Esophagus muscularis mucosa (tissue), 4 donors: Measurements from ENCODE around the gene METAP2. TPM values are rescaled to one million over a fixed set of nuclear protein-coding genes. Genes with fewer than 3 reads are reported as not detected.

Experiments
- DNase-seq: peaks from one replicate; pipeline ENCODE4 v3.0.0-alpha.2; 2017; ENCODE audit errors: extremely low spot score
- H3K27ac ChIP-seq, 4 donors: fragments of 200-600 bp; sonication (generic); replicated peaks in 1 of 4; 1 replicate in 3 of 4; 2 replicates in 1 of 4; pipeline ENCODE4 v1.5.1; 2016 to 2019; ENCODE audit warnings: mild to moderate bottlenecking in 1 of 4
- H3K27me3 ChIP-seq, 4 donors: fragments of 200-600 bp; sonication (generic); one replicate each; pipeline versions ENCODE4 v1.5.1 to v1.6.0; 2016 to 2019
- H3K36me3 ChIP-seq, 4 donors: fragments of 200-600 bp; sonication (generic); one replicate each; pipeline ENCODE4 v1.5.1; 2016 to 2019
- H3K4me1 ChIP-seq, 4 donors: fragments of 200-600 bp; sonication (generic); one replicate each; pipeline ENCODE4 v1.5.1; 2016 to 2019
- H3K4me3 ChIP-seq, 4 donors: fragments of 200-600 bp; sonication (generic); 1 replicate in 2 of 4; 2 replicates in 2 of 4; pipeline ENCODE4 v1.5.1; 2016 to 2019; ENCODE audit warnings: mild to moderate bottlenecking in 4 of 4, moderate library complexity in 1 of 4
- H3K9me3 ChIP-seq, 4 donors: fragments of 200-600 bp; sonication (generic); 1 replicate in 3 of 4; 2 replicates in 1 of 4; pipeline ENCODE4 v1.5.1; 2016 to 2019
- EP300 ChIP-seq: sonication (generic); formaldehyde crosslinking; IDR thresholded peaks from one replicate; pipeline ENCODE4 v1.6.1; 2017; ENCODE audit warnings: antibody characterized with exemption
- POLR2A ChIP-seq: fragments of 450-650 bp; IDR thresholded peaks from one replicate; pipeline ENCODE4 v1.6.1; 2017; ENCODE audit warnings: antibody characterized with exemption, moderate library complexity, mild to moderate bottlenecking, low read depth
- POLR2AphosphoS5 ChIP-seq, 2 donors: sonication (generic); formaldehyde crosslinking; IDR thresholded peaks; one replicate each; pipeline ENCODE4 v1.6.1; 2017; ENCODE audit warnings: antibody characterized with exemption in 2 of 2
- WGBS: methylation state at CpG from one replicate; pipeline ENCODE4 v1.1.5; 2018; 5-methylcytosine and 5-hydroxymethylcytosine counted together
- intact Hi-C: fragments of 100-400 bp; cut with DNase I; formaldehyde crosslinking; loops from one replicate; pipeline ENCODE4 v1.15.1; 2023
- total RNA-seq, 4 donors: library from RNA; depleted of rRNA; stranded (reverse); fragments of >200 nt; gene quantifications; one replicate each; pipeline versions ENCODE4 v1.1.0 to v1.2.1, GENCODE V29; 2016
- TF ChIP-seq, protein P1 (sequence below), 3 experiments: fragments of 200-600 bp in 2 of 3; fragments of 450-650 bp in 1 of 3; sonication (generic) in 2 of 3; IDR thresholded peaks; one replicate each; pipeline ENCODE4 v1.5.1; 2017 to 2019; ENCODE audit warnings: antibody characterized with exemption in 3 of 3, mild to moderate bottlenecking in 2 of 3, moderate library complexity in 1 of 3

Gene METAP2
- total RNA-seq, 4 donors from 2014 or later, result 52.6 to 76.2 (median 69.7) TPM

DNA sequence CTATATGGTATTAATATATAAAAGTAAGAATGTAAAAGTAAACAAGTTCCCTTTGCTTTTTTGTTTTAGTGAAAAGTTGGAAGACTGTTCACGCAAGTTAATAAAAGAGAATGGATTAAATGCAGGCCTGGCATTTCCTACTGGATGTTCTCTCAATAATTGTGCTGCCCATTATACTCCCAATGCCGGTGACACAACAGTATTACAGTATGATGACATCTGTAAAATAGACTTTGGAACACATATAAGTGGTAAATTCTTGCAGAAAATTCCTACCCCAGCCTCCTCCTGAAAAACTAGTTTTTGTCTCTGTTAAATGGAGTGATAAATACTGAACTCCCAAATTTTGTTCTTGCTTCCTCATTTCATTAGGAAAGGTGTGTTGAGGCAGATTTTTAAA lies 20.9 kb downstream of the METAP2 start:
- peaks cover 28 to 87% (median 65%) of the 10 kb centered on the region in 4 donors for H3K36me3 ChIP-seq
- 96% methylated on average over 2 of the region's 2 CpGs for WGBS
- H3K27me3 ChIP-seq, result no peaks in the 10 kb centered on the region
- TF ChIP-seq, protein P1, sequence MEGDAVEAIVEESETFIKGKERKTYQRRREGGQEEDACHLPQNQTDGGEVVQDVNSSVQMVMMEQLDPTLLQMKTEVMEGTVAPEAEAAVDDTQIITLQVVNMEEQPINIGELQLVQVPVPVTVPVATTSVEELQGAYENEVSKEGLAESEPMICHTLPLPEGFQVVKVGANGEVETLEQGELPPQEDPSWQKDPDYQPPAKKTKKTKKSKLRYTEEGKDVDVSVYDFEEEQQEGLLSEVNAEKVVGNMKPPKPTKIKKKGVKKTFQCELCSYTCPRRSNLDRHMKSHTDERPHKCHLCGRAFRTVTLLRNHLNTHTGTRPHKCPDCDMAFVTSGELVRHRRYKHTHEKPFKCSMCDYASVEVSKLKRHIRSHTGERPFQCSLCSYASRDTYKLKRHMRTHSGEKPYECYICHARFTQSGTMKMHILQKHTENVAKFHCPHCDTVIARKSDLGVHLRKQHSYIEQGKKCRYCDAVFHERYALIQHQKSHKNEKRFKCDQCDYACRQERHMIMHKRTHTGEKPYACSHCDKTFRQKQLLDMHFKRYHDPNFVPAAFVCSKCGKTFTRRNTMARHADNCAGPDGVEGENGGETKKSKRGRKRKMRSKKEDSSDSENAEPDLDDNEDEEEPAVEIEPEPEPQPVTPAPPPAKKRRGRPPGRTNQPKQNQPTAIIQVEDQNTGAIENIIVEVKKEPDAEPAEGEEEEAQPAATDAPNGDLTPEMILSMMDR (IDR thresholded peaks at IDR 0.05), result no peak
- TF ChIP-seq POLR2AphosphoS5 (IDR thresholded peaks at IDR 0.05) (no peak), EP300 (no peak), POLR2A (no peak)
- no peak for DNase-seq
- no peak overlapping the region for H3K27ac ChIP-seq
- intact Hi-C loops, result no loop called here
- H3K4me3 ChIP-seq, result no peak overlapping the region
- no peaks in the 10 kb centered on the region for H3K4me1 ChIP-seq
- H3K9me3 ChIP-seq, result no peaks in the 10 kb centered on the region

DNA sequence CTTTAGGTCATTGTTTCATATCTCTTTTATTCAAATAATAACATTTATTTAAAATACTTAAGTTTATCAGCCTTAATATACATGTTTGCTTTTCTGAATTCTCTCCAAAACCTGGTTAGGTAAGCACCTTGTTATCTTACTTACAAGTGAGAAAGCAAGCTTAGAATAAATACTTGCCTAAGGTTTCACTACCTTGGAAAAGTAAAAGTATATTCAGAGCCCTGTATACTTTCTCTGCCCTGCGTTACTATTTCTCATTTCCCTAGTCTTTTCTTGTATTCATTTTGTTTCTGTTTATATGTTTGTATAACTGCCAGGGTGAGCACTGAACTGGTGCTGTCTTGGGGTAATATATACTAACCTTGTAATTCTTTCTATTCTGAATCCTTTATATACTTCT lies 21.5 kb downstream of the METAP2 start:
- Histone ChIP-seq H3K27ac (no peak overlapping the region), H3K4me3 (no peak overlapping the region), H3K9me3 (no peaks in the 10 kb centered on the region), H3K36me3 (peaks cover 28 to 89% (median 65%) of the 10 kb centered on the region in 4 donors), H3K27me3 (no peaks in the 10 kb centered on the region), H3K4me1 (no peaks in the 10 kb centered on the region)
- intact Hi-C loops, result no loop called here
- TF ChIP-seq POLR2A, result no peak
- TF ChIP-seq EP300, result no peak
- TF ChIP-seq, protein P1 (IDR thresholded peaks at IDR 0.05), result no peak
- TF ChIP-seq POLR2AphosphoS5 (IDR thresholded peaks at IDR 0.05), result no peak
- WGBS, result 90% methylated on average over 1 of the region's 1 CpG
- no peak for DNase-seq

DNA sequence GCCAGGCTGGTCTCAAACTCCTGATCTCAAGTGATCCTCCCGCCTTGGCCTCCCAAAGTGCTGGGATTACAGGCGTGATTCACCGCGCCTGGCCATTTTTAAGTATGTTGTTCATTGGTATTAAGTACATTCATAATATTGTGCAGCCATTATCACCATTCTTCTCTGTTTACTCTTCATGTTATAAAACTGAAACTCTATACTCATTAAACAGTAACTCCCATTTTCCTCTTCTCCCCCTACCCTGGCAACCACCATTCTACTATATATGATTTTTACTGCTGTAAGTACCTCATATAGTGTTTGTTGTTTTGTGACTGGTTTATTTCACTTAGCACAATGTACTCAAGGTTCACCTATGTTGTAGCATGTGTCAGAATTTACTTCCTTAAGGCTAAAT lies 23.1 kb downstream of the METAP2 start:
- no peak for DNase-seq
- intact Hi-C loops, result no loop called here
- 96% methylated on average over 4 of the region's 4 CpGs for WGBS
- TF ChIP-seq EP300 (no peak), POLR2A (no peak), POLR2AphosphoS5 (IDR thresholded peaks at IDR 0.05) (no peak)
- TF ChIP-seq, protein P1 (IDR thresholded peaks at IDR 0.05), result no peak
- Histone ChIP-seq H3K36me3 (peaks cover 28 to 90% (median 68%) of the 10 kb centered on the region in 4 donors), H3K9me3 (no peaks in the 10 kb centered on the region), H3K27me3 (no peaks in the 10 kb centered on the region), H3K27ac (no peak overlapping the region), H3K4me3 (no peak overlapping the region), H3K4me1 (no peaks in the 10 kb centered on the region)

DNA sequence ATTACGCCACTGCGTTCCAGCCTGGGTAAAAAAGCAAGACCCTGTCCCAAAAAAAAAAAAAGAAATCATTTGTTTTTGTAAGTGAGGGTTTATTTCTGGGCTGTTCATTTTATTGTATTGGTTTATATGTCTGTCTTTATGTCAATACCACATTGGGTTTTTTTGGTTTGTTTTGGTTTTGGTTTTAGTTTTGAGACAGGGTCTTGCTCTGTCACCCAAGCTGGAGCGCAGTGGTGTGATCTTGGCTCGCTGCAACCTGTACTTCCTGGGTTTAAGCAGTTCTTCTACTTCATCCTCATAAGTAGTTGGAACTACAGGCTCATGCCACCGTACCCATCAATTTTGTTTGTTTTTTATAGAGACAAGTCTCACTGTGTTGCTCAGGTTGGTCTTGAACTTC lies 25.0 kb downstream of the METAP2 start:
- Histone ChIP-seq H3K4me3 (no peak overlapping the region), H3K36me3 (peaks cover 28 to 87% (median 64%) of the 10 kb centered on the region in 4 donors), H3K4me1 (no peaks in the 10 kb centered on the region), H3K27ac (no peak overlapping the region), H3K9me3 (no peaks in the 10 kb centered on the region), H3K27me3 (no peaks in the 10 kb centered on the region)
- TF ChIP-seq EP300, result no peak
- no peak for TF ChIP-seq POLR2AphosphoS5 (IDR thresholded peaks at IDR 0.05)
- no peak for DNase-seq
- WGBS, result 99% methylated on average over 5 of the region's 5 CpGs
- intact Hi-C loops, result no loop called here

DNA sequence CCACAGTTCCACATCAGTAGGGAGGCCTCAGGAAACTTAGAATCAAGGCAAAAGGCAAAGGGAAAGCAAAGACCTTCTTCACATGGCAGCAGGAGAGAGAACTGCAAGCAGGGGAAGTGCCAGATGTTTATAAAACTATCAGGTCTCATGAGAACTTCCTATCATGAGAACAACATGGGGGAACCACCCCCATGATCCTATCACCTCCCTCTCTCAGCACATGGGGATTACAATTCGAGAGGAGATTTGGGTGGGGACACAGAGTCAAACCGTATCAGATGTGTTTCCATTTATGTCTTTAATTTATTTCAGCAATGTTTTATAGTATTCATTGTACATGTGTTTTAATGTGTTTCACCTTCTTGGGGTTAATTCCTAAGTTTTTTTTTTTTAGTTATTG lies 25.8 kb downstream of the METAP2 start:
- H3K27me3 ChIP-seq, result no peaks in the 10 kb centered on the region
- WGBS, result 89% methylated on average over 2 of the region's 2 CpGs
- DNase-seq, result no peak
- no peak overlapping the region for H3K27ac ChIP-seq
- intact Hi-C loops, result no loop called here
- TF ChIP-seq POLR2AphosphoS5 (IDR thresholded peaks at IDR 0.05), result no peak
- TF ChIP-seq, protein P1 (IDR thresholded peaks at IDR 0.05), result no peak
- TF ChIP-seq POLR2A, result no peak
- TF ChIP-seq EP300, result no peak
- H3K36me3 ChIP-seq, result peaks cover 36 to 87% (median 65%) of the 10 kb centered on the region in 4 donors
- H3K4me3 ChIP-seq, result no peak overlapping the region
- no peaks in the 10 kb centered on the region for H3K4me1 ChIP-seq
- H3K9me3 ChIP-seq, result no peaks in the 10 kb centered on the region
